Globus pallidus (tissue), 1 donor: ENCODE data around the gene FADS2.

Experiments used
- DNase-seq: peaks from one replicate; pipeline ENCODE4 v3.0.0-alpha.2; 2015; ENCODE audit warnings: low spot score

FADS2 gene

GRCh38 chr11:61846362-61847020 lies 18.4 kb downstream of the FADS2 start:
- no peak for DNase-seq

- DNase-seq: no peak
Observed at GRCh38 chr11:61847914-61848581, 19.9 kb downstream of the FADS2 start.

- no peak for DNase-seq
Observed at GRCh38 chr11:61848631-61849030, 20.5 kb downstream of the FADS2 start.

GRCh38 chr11:61850687-61851086 lies 22.6 kb downstream of the FADS2 start:
- DNase-seq: no peak

GRCh38 chr11:61851113-61851899 lies 23.2 kb downstream of the FADS2 start:
- DNase-seq: peak; percentile 74

GRCh38 chr11:61851900-61852295 lies 23.8 kb downstream of the FADS2 start:
- DNase-seq: no peak

GRCh38 chr11:61853698-61854169 lies 25.6 kb downstream of the FADS2 start:
- peak; percentile 63 for DNase-seq

- DNase-seq: no peak
Observed at GRCh38 chr11:61854206-61854895, 26.3 kb downstream of the FADS2 start.

GRCh38 chr11:61854966-61855714 lies 27.0 kb downstream of the FADS2 start:
- DNase-seq: no peak

GRCh38 chr11:61855939-61856680 lies 28.0 kb downstream of the FADS2 start:
- DNase-seq: no peak

- no peak for DNase-seq
Observed at GRCh38 chr11:61860054-61860903, 32.2 kb downstream of the FADS2 start.

- DNase-seq: no peak
Observed at GRCh38 chr11:61861634-61862033, 33.5 kb downstream of the FADS2 start.

- no peak for DNase-seq
Observed at GRCh38 chr11:61862714-61863547, 34.8 kb downstream of the FADS2 start.

- no peak for DNase-seq
Observed at GRCh38 chr11:61863548-61864081, 35.5 kb downstream of the FADS2 start.

GRCh38 chr11:61864814-61865775 lies 37.0 kb downstream of the FADS2 start:
- no peak for DNase-seq

GRCh38 chr11:61866231-61866957 lies 38.3 kb downstream of the FADS2 start:
- DNase-seq: no peak

GRCh38 chr11:61866958-61867343 lies 38.9 kb downstream of the FADS2 start:
- DNase-seq: no peak
